MCF 10A (cell line): Measurements from ENCODE around the gene TOPAZ1. TPM values are rescaled to one million over a fixed set of nuclear protein-coding genes. Genes with fewer than 3 reads are reported as not detected.

Experiments used
- BruUV-seq: library from RNA; stranded (reverse); fragments of 400-500 nt; replicated peaks from 2 replicates; lab custom pipeline; 2021; lab: Mats Ljungman, UMichigan
- CTCF ChIA-PET: fragments of 300-600 bp; sonication (Branson Sonifier 250); formaldehyde crosslinking; extraction: SDS; loops from one replicate; lab custom pipeline; 2021; ENCODE audit warnings: antibody characterized with exemption, inconsistent platforms; lab: Yijun Ruan, JAX
- POLR2A ChIA-PET: fragments of 300-600, 350-650 bp; sonication (Branson Sonifier 250); formaldehyde crosslinking; extraction: SDS; loops from one replicate; lab custom pipeline; 2020; ENCODE audit warnings: antibody characterized with exemption, inconsistent platforms; lab: Yijun Ruan, JAX
- DNase-seq: peaks from one replicate; pipeline ENCODE4 v3.0.0-alpha.2; 2018; ENCODE audit not compliant: unreplicated experiment
- H3K27ac Mint-ChIP-seq: one replicate; pipeline ENCODE4 v1.8.0; 2022; ENCODE audit warnings: mild to moderate bottlenecking, low read depth, mixed read lengths; ENCODE audit not compliant: unreplicated experiment
- H3K27me3 Mint-ChIP-seq: one replicate; pipeline ENCODE4 v1.8.0; 2022; ENCODE audit warnings: mixed read lengths; ENCODE audit not compliant: insufficient read depth, unreplicated experiment
- H3K36me3 Mint-ChIP-seq: one replicate; pipeline ENCODE4 v1.8.0; 2022; ENCODE audit warnings: mild to moderate bottlenecking, moderate library complexity, mixed read lengths; ENCODE audit not compliant: insufficient read depth, unreplicated experiment
- H3K4me1 Mint-ChIP-seq: one replicate; pipeline ENCODE4 v1.8.0; 2022; ENCODE audit warnings: mixed read lengths; ENCODE audit not compliant: insufficient read depth, unreplicated experiment
- H3K4me3 Mint-ChIP-seq: one replicate; pipeline ENCODE4 v1.8.0; 2022; ENCODE audit warnings: mild to moderate bottlenecking, moderate library complexity, mixed read lengths; ENCODE audit not compliant: unreplicated experiment
- H3K9me3 Mint-ChIP-seq: one replicate; pipeline ENCODE4 v1.8.0; 2022; ENCODE audit warnings: mixed read lengths; ENCODE audit not compliant: unreplicated experiment
- intact Hi-C: fragments of 100-400 bp; cut with micrococcal nuclease; formaldehyde crosslinking; loops from 2 replicates; pipeline ENCODE4 v1.14.1; 2022
- total RNA-seq: library from RNA; stranded (reverse); gene quantifications from 2 replicates; pipeline ENCODE4 v1.2.3, GENCODE V29; 2022
- TF ChIP-seq, protein P1 (sequence below): fragments of 200-600 bp; IDR thresholded peaks from one replicate; pipeline ENCODE4 v1.8.0; 2022; ENCODE audit warnings: antibody characterized with exemption, mild to moderate bottlenecking; ENCODE audit not compliant: unreplicated experiment

The TOPAZ1 gene
- total RNA-seq, 1 experiment from 2014 or later, result not detected

GRCh38 chr3:44272191-44272590, 30.5 kb downstream of the TOPAZ1 start:
- BruUV-seq, result no TSS peak
- no peak overlapping the region for H3K4me3 Mint-ChIP-seq
- DNase-seq, result no peak
- intact Hi-C loops, result no loop called here
- H3K9me3 Mint-ChIP-seq, result no peaks in the 10 kb centered on the region
- ChIA-PET CTCF (interaction anchor here (0.7 kb wide), 1 partner anchor 246 kb away, joined by 3 read pairs; no protein-coding TSS in a partner anchor), POLR2A (interaction anchor here (1.3 kb wide), 1 partner anchor 18 kb away, joined by 4 read pairs; no protein-coding TSS in a partner anchor)
- no peak overlapping the region for H3K27ac Mint-ChIP-seq
- H3K27me3 Mint-ChIP-seq, result no peaks in the 10 kb centered on the region
- H3K4me1 Mint-ChIP-seq, result no peaks in the 10 kb centered on the region
- H3K36me3 Mint-ChIP-seq, result no peaks in the 10 kb centered on the region
- TF ChIP-seq, protein P1, sequence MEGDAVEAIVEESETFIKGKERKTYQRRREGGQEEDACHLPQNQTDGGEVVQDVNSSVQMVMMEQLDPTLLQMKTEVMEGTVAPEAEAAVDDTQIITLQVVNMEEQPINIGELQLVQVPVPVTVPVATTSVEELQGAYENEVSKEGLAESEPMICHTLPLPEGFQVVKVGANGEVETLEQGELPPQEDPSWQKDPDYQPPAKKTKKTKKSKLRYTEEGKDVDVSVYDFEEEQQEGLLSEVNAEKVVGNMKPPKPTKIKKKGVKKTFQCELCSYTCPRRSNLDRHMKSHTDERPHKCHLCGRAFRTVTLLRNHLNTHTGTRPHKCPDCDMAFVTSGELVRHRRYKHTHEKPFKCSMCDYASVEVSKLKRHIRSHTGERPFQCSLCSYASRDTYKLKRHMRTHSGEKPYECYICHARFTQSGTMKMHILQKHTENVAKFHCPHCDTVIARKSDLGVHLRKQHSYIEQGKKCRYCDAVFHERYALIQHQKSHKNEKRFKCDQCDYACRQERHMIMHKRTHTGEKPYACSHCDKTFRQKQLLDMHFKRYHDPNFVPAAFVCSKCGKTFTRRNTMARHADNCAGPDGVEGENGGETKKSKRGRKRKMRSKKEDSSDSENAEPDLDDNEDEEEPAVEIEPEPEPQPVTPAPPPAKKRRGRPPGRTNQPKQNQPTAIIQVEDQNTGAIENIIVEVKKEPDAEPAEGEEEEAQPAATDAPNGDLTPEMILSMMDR, result no peak

DNA sequence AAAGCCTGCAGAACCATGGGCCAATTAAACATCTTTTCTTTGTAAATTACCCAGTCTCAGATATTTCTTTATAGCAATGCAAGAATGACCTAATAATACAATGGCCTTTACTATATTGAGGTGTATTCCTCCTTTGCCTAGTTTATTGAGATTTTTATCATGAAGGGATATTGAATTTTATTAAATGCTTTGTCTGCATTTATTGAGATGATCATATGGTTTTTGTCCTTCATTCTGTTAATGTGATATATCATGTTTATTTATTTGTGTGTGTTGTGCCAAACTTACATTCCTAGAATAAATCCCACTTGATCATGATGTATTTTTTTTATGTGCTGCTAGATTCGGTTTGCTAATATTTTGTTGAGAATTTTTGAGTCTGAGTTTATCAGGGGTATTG, 36.2 kb downstream of the TOPAZ1 start:
- Mint-ChIP-seq H3K4me3 (no peak overlapping the region), H3K4me1 (no peaks in the 10 kb centered on the region), H3K9me3 (no peaks in the 10 kb centered on the region), H3K27me3 (peaks cover 13% of the 10 kb centered on the region), H3K27ac (no peak overlapping the region), H3K36me3 (no peaks in the 10 kb centered on the region)
- intact Hi-C loops, result no loop called here
- CTCF ChIA-PET, result no interaction called here
- TF ChIP-seq, protein P1, result no peak
- POLR2A ChIA-PET, result no interaction called here
- no peak for DNase-seq
- no TSS peak for BruUV-seq

GRCh38 chr3:44280077-44280476, 38.4 kb downstream of the TOPAZ1 start:
- CTCF ChIA-PET, result interaction anchor here (0.6 kb wide), 2 partner anchors 13 to 705 kb away, joined by 3 read pairs; no protein-coding TSS in a partner anchor

DNA sequence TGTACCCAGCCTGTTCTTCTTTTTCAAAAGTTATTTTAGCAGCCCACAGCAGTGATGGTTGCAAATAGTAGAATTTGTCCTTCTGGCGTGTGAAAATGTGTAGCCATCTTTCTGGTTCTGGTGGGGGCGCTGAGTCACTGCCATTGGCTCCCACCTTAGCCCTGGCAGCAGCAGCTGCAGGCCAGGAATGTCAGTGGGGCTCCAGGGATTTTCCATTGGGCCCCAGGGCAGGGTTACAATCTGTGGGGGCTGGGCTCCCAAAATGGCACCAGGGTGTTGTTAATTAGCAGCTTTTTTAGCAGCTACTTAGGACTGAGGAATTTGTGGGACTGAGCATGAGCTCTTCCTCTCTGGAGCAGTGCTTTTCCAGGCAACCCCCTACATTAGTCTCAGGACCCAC, 38.9 kb downstream of the TOPAZ1 start:
- intact Hi-C loops, result no loop called here
- Mint-ChIP-seq H3K9me3 (no peaks in the 10 kb centered on the region), H3K4me1 (no peaks in the 10 kb centered on the region), H3K36me3 (no peaks in the 10 kb centered on the region), H3K4me3 (no peak overlapping the region), H3K27me3 (peaks cover 13% of the 10 kb centered on the region), H3K27ac (no peak overlapping the region)
- CTCF ChIA-PET, result interaction anchor here (0.6 kb wide), 1 partner anchor 706 kb away, joined by 3 read pairs; no protein-coding TSS in a partner anchor
- TF ChIP-seq, protein P1, result no peak
- BruUV-seq, result no TSS peak
- POLR2A ChIA-PET, result no interaction called here
- no peak for DNase-seq

More at GRCh38 chr3:44280077-44280476, 38.4 kb downstream of the TOPAZ1 start:
- no peak overlapping the region for H3K4me3 Mint-ChIP-seq
- DNase-seq, result no peak
- BruUV-seq, result no TSS peak
- peaks cover 13% of the 10 kb centered on the region for H3K27me3 Mint-ChIP-seq
- intact Hi-C loops, result no loop called here
- POLR2A ChIA-PET, result no interaction called here
- no peaks in the 10 kb centered on the region for H3K9me3 Mint-ChIP-seq
- no peaks in the 10 kb centered on the region for H3K36me3 Mint-ChIP-seq
- H3K27ac Mint-ChIP-seq, result no peak overlapping the region
- TF ChIP-seq, protein P1, result no peak
- H3K4me1 Mint-ChIP-seq, result no peaks in the 10 kb centered on the region
